ENCODE data around the gene HSD17B7.

Gene HSD17B7

DNA sequence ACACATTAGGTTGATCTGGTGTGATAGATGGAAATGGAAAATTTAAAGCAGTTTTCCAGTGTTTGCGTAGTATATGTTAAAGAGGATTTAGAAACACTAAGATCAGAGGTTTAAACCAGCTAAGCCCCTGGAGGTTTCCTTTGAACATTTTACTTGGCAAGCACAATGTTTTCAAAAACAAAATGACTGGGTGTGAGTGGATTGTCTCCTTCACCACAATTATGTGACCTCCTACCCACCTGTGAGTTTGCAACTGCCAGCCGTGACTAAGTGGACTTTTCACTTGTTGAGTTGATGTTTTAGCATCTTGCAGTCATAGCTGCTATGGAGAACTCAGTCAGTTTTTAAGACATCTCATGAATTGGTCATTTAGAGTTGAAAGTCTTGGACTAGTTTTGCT lies 65.8 kb downstream of the HSD17B7 start:
- no peak for DNase-seq (ENCODE audit: extremely low read depth in 1 of 2, low read depth in 1 of 2)

- DNase-seq (ENCODE audit: extremely low read depth in 1 of 2, low read depth in 1 of 2): no peak
These were observed 67.3 kb downstream of the HSD17B7 start for GRCh38 chr1:162857850-162858249.

- DNase-seq (ENCODE audit: extremely low read depth in 1 of 2, low read depth in 1 of 2): no peak
These were observed 68.7 kb downstream of the HSD17B7 start for GRCh38 chr1:162859191-162859590.

GRCh38 chr1:162861101-162861500 lies 70.6 kb downstream of the HSD17B7 start, which contains the start of gene CCDC190:
CCDC190 (minus strand) TSS chr1:162861175; CDS start chr1:162859646, 1,529 bp downstream.
- no peak for DNase-seq (ENCODE audit: extremely low read depth in 1 of 2, low read depth in 1 of 2)

- DNase-seq (ENCODE audit: extremely low read depth in 1 of 2, low read depth in 1 of 2): no peak
These were observed 71.1 kb downstream of the HSD17B7 start for GRCh38 chr1:162861625-162862024.
